HT-29 (cell line): ENCODE results near the gene MBP. TPM values are rescaled to one million over a fixed set of nuclear protein-coding genes. Genes with fewer than 3 reads are reported as not detected.
"Not testable (repeated sequence)": the region's sequence is repeated elsewhere in the genome, so short reads cannot be mapped to it uniquely, and the experiment has no call there.

ENCODE experiments used
- DNase-seq: peaks from one replicate; pipeline ENCODE4 v3.0.0-alpha.2; 2015; ENCODE audit warnings: low spot score
- total RNA-seq: library from RNA; depleted of rRNA; stranded (reverse); fragments of >200 nt; shearing (Covaris generic); gene quantifications from 2 replicates; pipeline ENCODE4 v1.2.3, GENCODE V29; 2014

MBP gene
- total RNA-seq, 1 experiment from 2014 or later: 27.4 TPM

DNA sequence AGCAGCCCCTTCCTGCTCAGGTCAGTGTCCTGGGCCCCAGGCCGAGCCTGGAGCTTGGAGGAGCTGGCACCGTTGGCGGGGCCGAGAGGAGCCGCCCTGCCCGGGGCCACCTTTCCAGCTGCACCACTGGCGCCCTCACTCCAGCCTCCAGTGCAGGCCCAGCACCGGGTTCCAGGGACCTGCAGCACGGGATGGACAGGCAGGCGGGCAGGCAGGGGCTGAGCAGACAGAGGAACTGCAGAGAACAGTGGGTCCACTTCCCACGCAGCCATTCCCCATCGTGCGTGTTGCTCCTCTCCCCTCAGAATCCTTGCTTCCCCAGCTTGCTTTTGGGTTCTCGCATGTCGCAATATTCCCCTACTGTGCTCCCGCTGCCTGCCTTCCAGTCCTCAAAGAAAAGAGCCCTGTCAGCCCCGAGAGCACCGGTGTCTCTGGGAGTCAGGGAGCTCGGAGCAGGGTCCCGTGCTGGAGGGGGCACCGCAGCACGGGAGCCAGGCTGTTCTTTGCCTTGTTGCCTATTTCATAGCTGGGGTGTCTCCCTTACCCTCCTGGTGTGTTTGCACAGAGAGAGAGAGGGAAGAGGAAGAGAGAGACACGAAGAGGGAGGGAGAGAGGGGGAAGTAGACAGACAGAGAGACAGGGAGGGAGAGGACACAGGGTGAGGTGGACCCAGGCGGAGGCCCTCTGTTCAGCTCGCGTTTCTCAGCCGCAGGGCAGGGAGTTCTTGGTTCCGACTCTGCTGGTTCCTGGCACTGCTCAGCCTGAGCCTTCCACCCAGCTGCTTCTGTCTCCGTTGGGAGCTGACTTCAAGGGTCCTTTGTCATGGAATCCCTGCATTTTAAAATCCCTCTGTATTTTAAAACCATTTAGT, 126.0 kb downstream of the MBP start:
- no peak for DNase-seq

DNA sequence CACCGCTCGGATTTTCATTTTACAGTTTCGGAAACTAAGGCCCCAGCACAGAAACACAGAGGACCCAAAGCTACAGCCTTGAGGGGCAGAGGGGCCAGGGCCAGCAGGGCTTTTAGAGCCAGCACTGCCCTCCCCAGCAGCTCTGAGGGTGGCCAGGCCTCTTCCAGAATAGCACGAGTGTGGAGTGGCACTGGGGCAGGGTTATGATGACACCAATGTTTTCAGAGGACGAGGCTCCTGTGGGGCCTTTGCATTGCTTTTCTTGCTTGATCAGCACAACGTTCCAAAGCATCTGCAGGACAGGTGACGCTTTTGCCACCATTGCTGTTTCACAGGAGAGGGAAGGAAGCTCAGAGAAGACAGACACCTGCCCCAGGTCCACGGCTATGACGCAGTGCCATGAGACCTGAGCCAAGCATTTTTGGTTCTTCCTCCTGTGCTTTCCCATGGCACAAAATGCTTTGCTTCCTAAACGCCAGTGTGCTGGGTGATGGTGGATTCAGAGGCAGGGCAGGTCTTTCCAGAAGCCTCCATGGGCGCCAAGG, 126.9 kb downstream of the MBP start:
- DNase-seq: no peak

- DNase-seq: no peak
Observed at GRCh38 chr18:77004555-77005380, 127.8 kb downstream of the MBP start.

DNA sequence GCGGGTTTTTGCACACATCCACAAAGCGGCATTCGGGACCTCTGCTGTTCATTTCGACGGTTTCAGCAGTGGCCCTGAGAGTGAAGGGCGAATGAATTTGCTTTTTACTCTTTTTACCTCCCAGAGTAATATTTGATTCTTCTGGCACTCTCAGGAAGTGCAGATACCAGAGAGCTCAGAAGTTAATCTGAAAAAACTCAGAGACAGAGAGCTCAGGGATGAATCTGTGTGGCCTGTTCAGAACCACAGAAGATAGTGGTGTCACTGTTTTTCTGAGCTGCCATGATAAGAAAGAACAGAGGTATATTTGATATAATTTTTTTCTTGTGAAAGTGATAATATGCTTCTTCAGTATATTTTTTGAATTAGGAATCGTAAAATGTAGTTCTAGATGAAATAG, 129.3 kb downstream of the MBP start:
- DNase-seq: no peak

GRCh38 chr18:77002496-77002895, 130.1 kb downstream of the MBP start:
- DNase-seq: no peak

DNA sequence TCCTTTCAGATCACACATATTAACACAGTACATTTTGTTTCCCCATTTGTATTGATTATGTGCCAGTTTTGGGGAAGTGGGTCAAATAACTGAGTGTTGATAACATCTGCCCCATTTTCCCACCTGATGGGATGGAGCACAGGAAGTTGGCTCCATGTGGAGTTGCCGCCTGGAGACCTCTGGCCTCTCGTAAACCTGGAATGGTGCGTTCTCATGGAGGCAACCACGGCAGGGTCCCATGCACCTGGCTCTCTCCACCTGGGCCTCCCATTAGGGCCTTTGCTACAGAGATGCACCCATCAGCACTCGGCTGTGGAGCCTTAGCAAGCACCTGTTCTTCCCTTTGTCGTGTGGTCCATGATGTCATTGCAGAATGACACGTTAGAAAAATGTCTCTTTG, 130.6 kb downstream of the MBP start:
- no peak for DNase-seq

DNA sequence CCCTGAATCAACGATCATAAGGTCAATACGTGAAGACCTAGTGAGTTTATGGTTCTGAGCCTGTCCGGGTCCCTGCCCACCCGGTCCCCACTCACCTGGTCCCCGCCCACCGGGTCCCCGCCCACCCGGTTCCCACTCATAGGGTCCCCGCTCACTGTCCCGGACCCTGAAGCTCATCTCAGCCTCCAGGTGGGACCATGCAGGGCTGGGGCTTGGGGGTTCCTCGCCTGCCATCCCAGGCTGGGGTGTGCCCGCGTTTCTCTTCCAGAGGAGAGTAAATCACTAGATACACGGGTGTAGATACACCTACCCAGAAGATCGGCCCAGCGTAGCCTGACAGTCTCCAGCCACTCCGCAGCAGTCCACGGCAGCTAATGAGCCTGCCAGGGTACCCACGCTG, 131.5 kb downstream of the MBP start:
- DNase-seq: no peak

- peak; percentile 16 for DNase-seq
Observed at GRCh38 chr18:77000527-77000926, 132.1 kb downstream of the MBP start.

DNA sequence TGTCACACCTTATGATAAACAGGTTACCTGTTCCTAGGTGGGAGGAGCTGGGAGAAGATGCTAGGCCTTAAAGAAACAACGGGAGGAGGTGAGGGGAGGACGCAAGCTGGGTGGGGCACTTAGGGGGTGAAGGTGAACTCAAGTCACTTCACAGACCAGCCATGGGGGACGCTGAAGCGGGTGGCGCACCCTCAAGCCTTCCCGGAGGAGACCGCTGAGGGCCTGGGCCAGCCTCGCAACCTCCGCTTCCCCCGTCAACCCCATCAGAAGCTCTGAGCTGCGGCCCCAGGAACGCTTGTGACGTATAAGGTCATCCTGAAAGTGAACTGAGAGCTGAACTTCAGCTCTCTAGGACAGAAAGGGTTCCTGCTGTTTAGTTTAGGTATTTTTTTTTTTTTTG, 133.5 kb downstream of the MBP start:
- DNase-seq: no peak

DNA sequence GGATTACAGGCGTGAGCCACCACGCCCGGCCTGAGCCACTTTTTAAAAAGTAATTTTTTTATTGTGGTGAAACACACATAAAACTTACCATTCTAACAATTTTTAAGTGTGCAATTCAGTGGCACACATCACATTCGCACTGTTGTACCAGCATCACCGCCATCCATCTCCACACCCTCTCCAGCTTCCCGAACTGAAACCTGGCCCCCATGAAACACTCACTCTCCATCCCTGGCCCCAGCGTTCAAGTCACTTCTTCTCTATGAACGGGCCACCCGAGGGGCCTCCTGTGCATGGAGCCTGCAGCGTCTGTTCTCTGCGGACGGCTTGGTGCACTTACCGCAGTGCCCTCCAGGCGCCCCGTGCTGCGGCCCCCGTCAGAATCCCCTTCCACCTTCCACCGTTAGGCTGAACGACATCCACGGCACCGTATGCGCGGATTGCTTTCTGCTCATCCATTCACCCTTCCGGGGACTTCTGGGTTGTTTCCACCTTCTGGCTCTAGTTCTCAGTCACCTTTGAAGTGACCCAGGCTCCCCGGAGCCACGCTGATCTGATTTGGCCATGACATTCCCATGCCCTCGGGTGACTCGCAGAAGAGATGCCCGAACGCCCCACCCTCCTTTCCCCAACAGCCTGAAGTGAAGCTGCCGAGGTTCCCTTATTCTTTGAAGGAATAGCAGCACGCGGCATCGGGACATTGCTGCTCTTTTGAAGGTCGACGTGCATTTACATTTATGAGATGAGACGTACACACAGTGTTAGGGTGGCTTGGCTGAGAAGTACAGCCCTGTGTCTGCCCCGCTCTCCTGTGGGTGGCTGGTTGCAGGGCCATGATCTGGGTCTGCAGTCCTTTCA, 134.4 kb downstream of the MBP start:
- no peak for DNase-seq

DNA sequence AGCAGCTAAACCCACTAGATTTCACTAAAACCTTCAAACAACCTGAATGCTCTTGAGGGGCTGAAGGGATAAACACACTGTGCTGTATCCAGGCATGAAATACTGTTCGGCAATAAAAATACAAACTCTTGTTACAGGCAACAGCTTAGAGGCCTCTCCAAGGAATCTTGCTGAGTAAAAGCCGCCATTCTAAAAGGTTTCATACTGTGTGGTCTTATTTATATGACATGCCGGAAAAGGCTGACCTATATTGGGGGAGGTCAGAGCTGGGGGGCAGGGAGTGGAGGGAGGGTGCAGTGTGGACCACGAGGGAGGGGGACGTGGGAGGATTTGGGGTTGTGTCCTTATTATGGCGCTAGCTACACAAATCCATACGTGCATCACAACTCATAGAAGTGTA, 136.2 kb downstream of the MBP start:
- DNase-seq: no peak

DNA sequence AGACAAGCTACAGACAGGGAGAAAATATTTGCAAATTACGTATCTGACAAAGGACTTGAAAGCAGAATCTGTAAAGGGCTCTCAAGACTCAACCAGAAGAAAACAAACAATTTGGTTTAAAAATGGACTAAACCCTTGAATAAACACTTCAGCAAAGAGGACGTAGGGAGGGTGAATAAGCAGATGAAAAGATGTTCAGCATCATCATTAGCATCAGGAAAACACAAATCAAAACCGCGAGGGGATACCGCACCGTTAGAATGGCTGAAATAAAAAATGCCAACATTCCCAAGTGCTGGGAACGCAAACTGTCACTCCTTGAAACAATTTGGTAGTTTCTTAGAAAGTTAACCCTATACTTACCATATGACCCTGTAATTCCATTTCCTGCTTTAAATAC, 136.7 kb downstream of the MBP start:
- no peak for DNase-seq

DNA sequence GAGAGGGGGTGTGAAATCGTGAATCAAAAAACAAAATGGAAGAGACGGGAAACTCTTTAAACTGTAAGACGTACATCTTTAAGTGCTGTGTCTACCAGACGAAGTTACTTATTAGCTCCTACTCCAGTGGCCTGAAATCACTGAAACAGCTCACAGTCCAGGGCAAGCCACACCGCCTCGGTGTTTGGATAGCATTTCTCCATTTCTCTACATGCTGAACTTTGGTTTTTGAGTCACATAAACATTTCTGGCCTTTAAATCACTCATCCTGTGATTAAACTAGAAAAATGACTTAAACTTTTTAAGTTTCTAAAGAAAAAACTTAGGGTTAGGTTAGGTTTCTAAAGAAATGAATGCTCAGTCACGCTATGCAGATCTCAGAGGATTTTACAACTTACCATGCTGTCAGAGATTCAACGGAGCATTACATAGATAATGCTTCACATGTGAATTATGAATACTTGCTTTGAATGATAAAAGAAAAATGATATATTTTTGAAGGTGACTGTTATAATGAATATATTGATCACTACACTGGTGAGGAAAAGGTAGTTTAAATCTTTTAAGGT, 138.4 kb downstream of the MBP start:
- DNase-seq: no peak

DNA sequence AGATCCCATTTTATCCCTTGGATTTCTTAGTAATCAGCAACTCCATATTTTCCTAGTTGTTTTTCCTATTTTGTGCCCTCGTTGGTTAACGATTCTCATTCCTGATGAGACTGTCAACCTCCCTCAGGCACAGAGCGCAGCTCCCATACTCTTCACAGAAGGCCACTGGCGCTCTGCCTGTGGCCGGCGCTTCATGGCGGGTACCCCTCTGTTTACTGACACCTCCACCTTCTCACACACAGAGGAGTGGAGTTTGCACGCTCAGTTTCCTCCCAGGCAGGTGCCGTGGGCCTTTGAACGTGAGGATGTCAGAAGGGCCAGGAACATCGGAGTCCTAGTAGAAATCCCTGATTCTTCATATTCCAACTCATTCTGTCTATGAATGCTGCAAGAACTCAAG, 139.0 kb downstream of the MBP start:
- no peak for DNase-seq

DNA sequence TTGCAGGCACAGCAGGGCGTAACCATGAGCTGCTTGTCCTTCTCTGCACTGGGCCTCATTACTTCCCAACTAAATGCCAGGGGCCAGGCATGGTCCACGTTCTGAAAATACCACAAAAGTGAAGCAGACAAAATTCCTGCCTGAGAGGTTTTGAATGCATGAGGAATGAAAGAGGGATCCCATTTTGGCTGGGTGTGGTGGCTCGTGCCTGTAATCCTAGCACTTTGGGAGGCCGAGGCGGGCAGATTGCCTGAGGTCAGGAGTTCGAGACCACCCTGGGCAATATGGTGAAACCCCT, 139.5 kb downstream of the MBP start:
- DNase-seq: no peak

DNA sequence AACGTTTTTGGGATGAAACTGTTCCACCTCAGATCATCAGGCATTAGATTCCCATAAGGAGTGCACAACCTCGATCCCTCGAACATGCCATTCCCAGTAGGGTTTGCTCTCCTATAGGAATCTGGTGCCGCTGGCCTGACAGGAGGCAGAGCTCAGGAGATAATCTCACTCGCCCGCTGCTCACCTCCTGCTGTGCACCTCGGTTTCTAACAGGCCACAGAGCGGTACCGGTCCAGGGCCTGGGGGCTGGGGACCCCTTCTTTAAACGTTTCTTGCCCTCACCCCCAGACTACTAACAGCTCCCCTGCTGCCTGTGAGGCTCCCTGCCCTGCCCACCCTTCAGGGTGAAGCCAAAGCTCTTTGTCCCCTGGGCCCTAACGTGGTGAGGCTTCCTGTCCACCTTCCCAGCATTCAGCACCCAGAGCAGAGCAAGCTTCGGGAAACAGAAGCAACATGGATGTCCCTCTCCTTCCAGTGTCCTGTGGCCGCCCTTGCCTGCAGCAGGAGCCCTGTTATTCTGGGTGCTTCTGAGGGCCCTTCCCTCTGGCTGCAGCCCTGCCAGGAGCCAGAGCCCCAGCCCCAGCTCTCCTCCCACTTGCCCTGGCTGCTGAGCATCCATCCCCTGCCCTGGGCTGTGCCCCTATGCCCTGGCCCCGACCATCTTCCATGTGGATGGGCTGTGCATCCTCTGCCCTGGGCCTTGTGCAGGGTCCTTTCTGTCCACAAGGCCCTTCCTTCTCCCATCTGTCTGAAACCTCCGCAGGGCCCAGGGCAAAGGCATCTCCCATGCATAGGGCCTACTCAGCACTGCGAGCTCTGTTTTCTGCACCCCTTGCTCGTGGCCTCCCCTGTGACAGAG, 140.1 kb downstream of the MBP start:
- no peak for DNase-seq

DNA sequence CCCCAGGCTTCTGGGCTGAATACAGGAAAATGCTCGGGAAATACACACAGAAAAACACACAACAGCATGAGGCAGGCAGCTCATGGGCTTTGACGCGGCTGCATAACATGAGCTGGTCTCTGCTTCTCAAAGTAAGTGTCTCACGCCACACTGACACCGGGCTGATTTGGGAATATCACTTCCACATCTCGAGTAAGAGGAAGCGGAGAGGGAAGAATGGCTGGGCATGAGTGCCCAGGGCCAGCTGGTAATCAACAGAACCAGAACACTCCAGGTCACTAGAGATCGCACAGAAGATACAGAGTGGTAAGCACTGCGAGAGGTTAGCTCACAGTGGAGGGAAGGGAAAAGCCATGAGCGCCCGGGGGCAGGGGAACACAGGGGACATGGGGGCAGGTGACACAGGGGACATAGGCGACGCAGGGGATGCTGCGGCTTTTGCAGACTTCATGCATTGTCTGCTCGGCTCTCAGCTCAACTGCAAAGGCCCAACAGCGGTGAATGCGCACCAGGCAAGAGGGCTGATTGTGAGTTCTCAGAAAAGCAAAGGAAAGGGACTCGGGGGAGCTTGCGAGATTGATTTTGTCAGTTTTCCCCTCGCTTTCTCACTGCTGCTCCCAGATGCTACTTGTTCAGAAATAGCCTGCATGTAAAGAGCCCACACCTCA, 141.4 kb downstream of the MBP start:
- DNase-seq: no peak

DNA sequence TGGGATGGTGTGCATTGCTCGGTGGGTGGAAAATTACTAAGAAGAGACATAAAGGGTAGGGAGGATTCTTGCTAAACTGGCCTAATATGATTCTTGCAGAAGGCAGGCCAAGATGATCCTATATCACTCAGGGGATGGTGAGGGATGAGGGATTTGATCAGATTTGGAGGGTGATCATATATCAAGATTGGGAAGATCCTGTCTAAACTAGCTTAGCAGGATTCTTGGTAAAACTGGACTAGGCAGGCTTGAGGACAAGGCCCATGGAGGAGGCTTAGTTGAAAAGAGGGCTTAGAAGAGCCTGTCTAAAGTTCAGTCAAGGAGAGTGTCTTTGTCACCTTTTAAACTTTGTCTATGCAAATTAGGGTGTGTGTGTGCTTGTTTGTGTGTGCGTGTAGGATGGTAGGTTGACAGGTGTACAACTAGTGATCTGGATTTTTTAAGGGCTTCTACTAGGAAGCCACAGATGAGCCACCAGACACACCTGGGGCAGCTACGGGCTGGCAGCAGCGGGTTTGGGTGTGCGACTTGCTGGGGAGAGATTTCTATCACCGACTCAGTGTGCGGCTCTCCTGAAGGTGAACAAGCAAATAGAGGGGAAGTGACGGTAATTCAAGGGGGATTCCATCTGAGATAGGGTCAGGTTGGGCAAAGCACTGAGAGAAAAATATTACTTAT, 142.1 kb downstream of the MBP start:
- not testable (repeated sequence) for DNase-seq

GRCh38 chr18:76989647-76990190, 142.9 kb downstream of the MBP start:
- DNase-seq: no peak
